Measurements from ENCODE around the gene SLC25A21. TPM values are rescaled to one million over a fixed set of nuclear protein-coding genes. Genes with fewer than 3 reads are reported as not detected.

SLC25A21 gene
- total RNA-seq, 1 donor from 2014 or later = 2.3 TPM

DNA sequence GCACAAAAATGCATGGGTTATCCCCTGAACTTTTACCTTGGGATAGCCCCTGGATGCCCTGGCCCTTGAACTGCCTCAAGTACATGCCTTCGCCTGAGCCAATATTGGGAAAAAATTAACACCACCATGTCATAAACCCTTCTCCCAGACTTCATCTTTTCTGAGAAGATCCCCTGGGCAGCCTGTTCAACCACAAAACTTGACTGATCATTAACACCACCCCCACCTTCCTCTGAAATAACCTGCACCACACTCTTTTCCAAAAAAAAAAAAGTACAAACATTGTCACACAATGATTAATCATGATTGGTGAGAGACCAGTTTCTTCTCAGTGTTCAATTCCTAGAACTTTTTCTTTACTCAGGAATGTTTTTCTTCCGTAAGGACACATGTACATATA lies 292.8 kb downstream of the SLC25A21 start:
- Mint-ChIP-seq H3K9me3 (peaks cover 20% of the 10 kb centered on the region), H3K36me3 (peaks cover under 1% of the 10 kb centered on the region), H3K4me3 (no peak overlapping the region), H3K27ac (no peak overlapping the region), H3K27me3 (ENCODE audit: low read depth) (no peaks in the 10 kb centered on the region), H3K4me1 (peaks cover 7% of the 10 kb centered on the region)
- no peak for DNase-seq (ENCODE audit: low spot score in 2 of 2, unreplicated experiment in 2 of 2)
- TF ChIP-seq, protein P1, sequence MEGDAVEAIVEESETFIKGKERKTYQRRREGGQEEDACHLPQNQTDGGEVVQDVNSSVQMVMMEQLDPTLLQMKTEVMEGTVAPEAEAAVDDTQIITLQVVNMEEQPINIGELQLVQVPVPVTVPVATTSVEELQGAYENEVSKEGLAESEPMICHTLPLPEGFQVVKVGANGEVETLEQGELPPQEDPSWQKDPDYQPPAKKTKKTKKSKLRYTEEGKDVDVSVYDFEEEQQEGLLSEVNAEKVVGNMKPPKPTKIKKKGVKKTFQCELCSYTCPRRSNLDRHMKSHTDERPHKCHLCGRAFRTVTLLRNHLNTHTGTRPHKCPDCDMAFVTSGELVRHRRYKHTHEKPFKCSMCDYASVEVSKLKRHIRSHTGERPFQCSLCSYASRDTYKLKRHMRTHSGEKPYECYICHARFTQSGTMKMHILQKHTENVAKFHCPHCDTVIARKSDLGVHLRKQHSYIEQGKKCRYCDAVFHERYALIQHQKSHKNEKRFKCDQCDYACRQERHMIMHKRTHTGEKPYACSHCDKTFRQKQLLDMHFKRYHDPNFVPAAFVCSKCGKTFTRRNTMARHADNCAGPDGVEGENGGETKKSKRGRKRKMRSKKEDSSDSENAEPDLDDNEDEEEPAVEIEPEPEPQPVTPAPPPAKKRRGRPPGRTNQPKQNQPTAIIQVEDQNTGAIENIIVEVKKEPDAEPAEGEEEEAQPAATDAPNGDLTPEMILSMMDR (IDR thresholded peaks at IDR 0.05; ENCODE audit: unreplicated experiment) = no peak

GRCh38 chr14:36874396-36875138 lies 297.8 kb downstream of the SLC25A21 start:
- TF ChIP-seq, protein P1 (IDR thresholded peaks at IDR 0.05; ENCODE audit: unreplicated experiment) = no peak
- Mint-ChIP-seq H3K4me1 (peaks cover 7% of the 10 kb centered on the region), H3K27me3 (ENCODE audit: low read depth) (no peaks in the 10 kb centered on the region), H3K4me3 (no peak overlapping the region), H3K9me3 (no peaks in the 10 kb centered on the region), H3K27ac (peak overlapping the region; percentile 14), H3K36me3 (no peaks in the 10 kb centered on the region)
- no peak for DNase-seq (ENCODE audit: low spot score in 2 of 2, unreplicated experiment in 2 of 2)

- TF ChIP-seq, protein P1 (IDR thresholded peaks at IDR 0.05; ENCODE audit: unreplicated experiment) = no peak
- Mint-ChIP-seq H3K4me1 (peaks cover 7% of the 10 kb centered on the region), H3K27ac (no peak overlapping the region), H3K36me3 (no peaks in the 10 kb centered on the region), H3K4me3 (no peak overlapping the region), H3K9me3 (no peaks in the 10 kb centered on the region), H3K27me3 (ENCODE audit: low read depth) (peaks cover 6% of the 10 kb centered on the region)
- DNase-seq (ENCODE audit: low spot score in 2 of 2, unreplicated experiment in 2 of 2) = no peak
These were observed 301.6 kb downstream of the SLC25A21 start for GRCh38 chr14:36870776-36871175.

- Mint-ChIP-seq H3K36me3 (no peaks in the 10 kb centered on the region), H3K9me3 (no peaks in the 10 kb centered on the region), H3K4me3 (no peak overlapping the region), H3K27me3 (ENCODE audit: low read depth) (peaks cover 12% of the 10 kb centered on the region), H3K4me1 (peaks cover under 1% of the 10 kb centered on the region), H3K27ac (no peak overlapping the region)
- DNase-seq (ENCODE audit: low spot score in 2 of 2, unreplicated experiment in 2 of 2) = no peak
- TF ChIP-seq, protein P1 (IDR thresholded peaks at IDR 0.05; ENCODE audit: unreplicated experiment) = no peak
These were observed 303.3 kb downstream of the SLC25A21 start for GRCh38 chr14:36869125-36869524.

GRCh38 chr14:36866867-36867266 lies 305.5 kb downstream of the SLC25A21 start:
- H3K4me1 Mint-ChIP-seq = no peaks in the 10 kb centered on the region
- no peak for DNase-seq (ENCODE audit: low spot score in 2 of 2, unreplicated experiment in 2 of 2)
- H3K27ac Mint-ChIP-seq = no peak overlapping the region
- TF ChIP-seq, protein P1 (IDR thresholded peaks at IDR 0.05; ENCODE audit: unreplicated experiment) = no peak
- H3K27me3 Mint-ChIP-seq (ENCODE audit: low read depth) = peaks cover 13% of the 10 kb centered on the region
- no peaks in the 10 kb centered on the region for H3K36me3 Mint-ChIP-seq
- H3K4me3 Mint-ChIP-seq = no peak overlapping the region
- H3K9me3 Mint-ChIP-seq = peaks cover under 1% of the 10 kb centered on the region
